HFF-Myc (cell line): ENCODE data around the gene RHOT1.
"Not testable (repeated sequence)": the region's sequence is repeated elsewhere in the genome, so short reads cannot be mapped to it uniquely, and the experiment has no call there.

Experiments
- DNase-seq: peaks from one replicate; pipeline ENCODE4 v3.0.0-alpha.2; 2011; ENCODE audit warnings: low read depth; ENCODE audit errors: extremely low read depth
- H3K4me3 ChIP-seq: replicated peaks from 2 replicates; pipeline ENCODE4 v1.5.1; 2011; ENCODE audit warnings: low read depth, mild to moderate bottlenecking, control low read depth, low read length
- CTCF ChIP-seq: IDR thresholded peaks from 2 replicates; pipeline ENCODE4 v1.5.1; 2012; ENCODE audit warnings: mild to moderate bottlenecking, low read depth, low read length, control low read depth; ENCODE audit errors: missing control alignments

RHOT1 gene

GRCh38 chr17:32104158-32104557 lies 38.1 kb upstream of the RHOT1 start:
- H3K4me3 ChIP-seq = no peak overlapping the region
- TF ChIP-seq CTCF = no peak
- no peak for DNase-seq

- H3K4me3 ChIP-seq, DNase-seq: not testable (repeated sequence)
Measured at GRCh38 chr17:32106471-32106981, 35.8 kb upstream of the RHOT1 start.

GRCh38 chr17:32107194-32107593 lies 35.1 kb upstream of the RHOT1 start:
- H3K4me3 ChIP-seq, DNase-seq: not testable (repeated sequence)

GRCh38 chr17:32110596-32110995 lies 31.7 kb upstream of the RHOT1 start:
- DNase-seq = no peak
- no peak overlapping the region for H3K4me3 ChIP-seq
- no peak for TF ChIP-seq CTCF

- peak; percentile 46 for DNase-seq
- no peak overlapping the region for H3K4me3 ChIP-seq
- peak; percentile 44 for TF ChIP-seq CTCF
Measured at GRCh38 chr17:32111141-32111771, 31.0 kb upstream of the RHOT1 start.

- no peak for DNase-seq
- no peak for TF ChIP-seq CTCF
- no peak overlapping the region for H3K4me3 ChIP-seq
Measured at GRCh38 chr17:32112416-32112815, 29.9 kb upstream of the RHOT1 start.

GRCh38 chr17:32114536-32114935 lies 27.8 kb upstream of the RHOT1 start:
- no peak for DNase-seq
- H3K4me3 ChIP-seq = no peak overlapping the region
- no peak for TF ChIP-seq CTCF

- not testable (repeated sequence) for H3K4me3 ChIP-seq, DNase-seq
Measured at GRCh38 chr17:32115546-32115945, 26.8 kb upstream of the RHOT1 start.
